GM18870 (cell line): ENCODE data around the gene EXOC1L.
"Not testable (repeated sequence)": the region's sequence is repeated elsewhere in the genome, so short reads cannot be mapped to it uniquely, and the experiment has no call there.

Experiments used
- ATAC-seq: cut with Tn5 transposase; IDR thresholded peaks from one replicate; pipeline ENCODE4 v1.9.1; 2021; ENCODE audit warnings: moderate library complexity; ENCODE audit not compliant: unreplicated experiment

Gene EXOC1L

GRCh38 chr4:55837903-55838302, 18.3 kb downstream of the EXOC1L start:
- ATAC-seq, result no peak

DNA sequence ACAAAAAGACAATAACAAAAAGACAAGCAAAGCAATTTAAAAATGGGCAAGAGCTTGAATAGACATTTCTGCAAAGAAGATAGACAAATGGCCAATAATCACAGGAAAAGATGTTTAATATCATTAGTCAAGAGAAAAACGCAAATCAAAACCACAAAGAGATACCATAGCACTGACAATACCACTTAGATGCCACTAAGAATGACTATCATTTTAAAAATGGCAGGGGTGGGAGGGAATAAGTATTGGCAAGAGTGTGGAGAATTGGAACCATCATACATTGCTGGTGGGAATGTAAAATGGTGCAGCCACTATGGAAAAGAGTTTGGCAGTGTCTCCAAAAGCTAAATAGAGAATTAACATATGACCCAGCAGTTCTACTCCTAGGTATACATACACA, 18.8 kb downstream of the EXOC1L start:
- ATAC-seq, result no peak

GRCh38 chr4:55838952-55839351, 19.4 kb downstream of the EXOC1L start:
- no peak for ATAC-seq

GRCh38 chr4:55840956-55841355, 21.4 kb downstream of the EXOC1L start:
- no peak for ATAC-seq

GRCh38 chr4:55841373-55842239, 22.0 kb downstream of the EXOC1L start:
- ATAC-seq, result not testable (repeated sequence)

- ATAC-seq, result not testable (repeated sequence)
Measured at GRCh38 chr4:55842312-55842711, 22.7 kb downstream of the EXOC1L start.

GRCh38 chr4:55849724-55850123, 30.1 kb downstream of the EXOC1L start:
- no peak for ATAC-seq

DNA sequence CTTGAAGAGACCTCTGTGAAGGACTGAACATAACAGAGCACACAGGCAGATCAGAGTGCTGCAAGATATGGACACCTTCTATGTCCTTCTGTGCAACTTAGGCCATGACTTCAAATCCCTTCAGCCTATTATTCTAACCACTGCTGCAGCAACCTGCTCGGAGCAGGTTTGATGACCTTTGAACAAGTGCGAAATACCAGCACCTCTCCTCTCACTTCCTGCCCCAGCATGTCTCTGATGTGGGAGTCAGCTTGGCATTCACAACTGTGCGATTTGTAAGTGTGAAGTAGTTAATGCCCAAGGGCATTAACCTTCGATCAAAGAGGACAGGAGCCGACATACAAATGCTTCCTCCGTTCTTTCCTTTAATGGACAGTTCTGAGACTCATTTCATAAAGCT, 32.3 kb downstream of the EXOC1L start:
- ATAC-seq, result no peak

DNA sequence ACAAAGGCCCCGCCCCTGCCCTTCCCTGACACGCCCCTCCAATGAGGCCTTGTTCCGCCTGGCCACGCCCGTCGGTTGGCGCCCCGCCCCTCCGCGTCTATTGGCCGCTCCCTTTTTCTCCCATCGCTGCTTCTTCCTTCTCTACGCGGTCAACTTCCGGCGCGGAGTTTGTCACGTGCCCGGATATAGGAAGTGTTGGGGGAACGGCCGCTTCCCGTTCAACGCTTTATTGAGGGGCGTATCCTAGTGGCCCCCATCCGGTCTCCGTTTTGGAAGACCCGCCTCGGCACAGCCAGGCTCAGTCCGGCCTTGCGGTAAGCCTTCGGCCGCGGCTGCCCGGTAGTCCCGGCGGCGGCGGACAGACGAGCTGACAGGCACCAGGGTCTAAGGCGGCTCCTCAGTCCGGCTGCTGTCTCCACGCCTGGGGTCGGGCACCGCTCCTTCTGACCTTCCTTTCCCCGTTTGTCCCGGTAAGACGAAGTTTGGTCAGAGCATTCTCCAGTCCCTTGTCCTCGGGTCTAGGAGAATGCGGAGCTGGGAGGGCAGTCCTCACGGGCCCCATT, 34.0 kb downstream of the EXOC1L start, which contains the start of gene EXOC1:
Gene EXOC1 (plus strand): TSS at position 165 of the 563 bp plus-strand sequence. CDS start 4,676 bp downstream, outside the sequence.
- peak; percentile 96 for ATAC-seq

GRCh38 chr4:55854129-55854528, 34.5 kb downstream of the EXOC1L start:
- ATAC-seq, result no peak

- ATAC-seq, result no peak
Measured at GRCh38 chr4:55857586-55857985, 38.0 kb downstream of the EXOC1L start.

DNA sequence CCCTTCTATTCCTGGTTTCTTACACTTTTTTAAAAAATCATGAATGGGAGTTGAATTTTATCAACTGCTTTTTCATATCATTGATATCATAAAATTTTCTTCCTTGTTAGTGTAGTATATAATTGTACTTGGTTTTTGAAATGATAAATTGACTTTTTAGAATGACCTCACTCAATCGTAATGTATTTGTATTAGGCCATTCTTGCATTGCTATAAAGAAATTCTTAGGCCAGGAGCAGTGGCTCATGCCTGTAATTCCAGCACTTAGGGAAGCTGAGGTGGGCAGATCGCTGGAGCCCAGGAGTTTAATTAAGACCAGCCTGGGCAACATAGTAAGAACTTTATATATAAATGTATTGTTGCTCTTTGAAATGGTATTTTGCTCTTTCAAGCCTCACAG, 40.1 kb downstream of the EXOC1L start:
- ATAC-seq, result no peak

DNA sequence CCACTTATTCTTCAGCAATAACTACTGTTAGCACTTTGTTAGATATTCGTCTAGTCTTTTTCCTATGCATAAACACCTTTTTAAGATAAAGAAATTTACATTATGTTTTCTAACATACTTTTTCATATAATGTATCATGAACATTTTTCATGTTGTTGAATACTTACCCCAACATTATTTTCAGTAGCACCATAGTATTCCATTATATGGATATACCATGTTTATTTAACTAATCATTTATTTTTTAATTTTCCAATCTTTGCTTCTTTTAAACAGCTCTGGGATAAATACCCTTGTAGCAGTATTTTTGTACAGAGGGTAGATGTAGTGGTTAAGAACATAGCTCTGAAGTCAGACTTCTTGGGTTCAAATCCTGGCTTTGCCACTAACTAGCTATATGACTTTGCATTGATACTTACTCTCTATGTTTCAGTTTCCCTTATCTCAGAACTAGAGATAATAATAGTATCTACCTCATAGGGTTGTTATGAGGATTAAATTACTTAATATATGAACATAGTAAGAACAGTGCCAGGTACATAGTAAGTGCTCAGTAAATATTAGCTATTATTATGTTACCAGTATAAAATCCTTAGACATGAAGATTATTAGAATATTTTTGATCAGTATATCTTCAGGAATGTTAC, 45.1 kb downstream of the EXOC1L start:
- ATAC-seq, result peak; percentile 41

DNA sequence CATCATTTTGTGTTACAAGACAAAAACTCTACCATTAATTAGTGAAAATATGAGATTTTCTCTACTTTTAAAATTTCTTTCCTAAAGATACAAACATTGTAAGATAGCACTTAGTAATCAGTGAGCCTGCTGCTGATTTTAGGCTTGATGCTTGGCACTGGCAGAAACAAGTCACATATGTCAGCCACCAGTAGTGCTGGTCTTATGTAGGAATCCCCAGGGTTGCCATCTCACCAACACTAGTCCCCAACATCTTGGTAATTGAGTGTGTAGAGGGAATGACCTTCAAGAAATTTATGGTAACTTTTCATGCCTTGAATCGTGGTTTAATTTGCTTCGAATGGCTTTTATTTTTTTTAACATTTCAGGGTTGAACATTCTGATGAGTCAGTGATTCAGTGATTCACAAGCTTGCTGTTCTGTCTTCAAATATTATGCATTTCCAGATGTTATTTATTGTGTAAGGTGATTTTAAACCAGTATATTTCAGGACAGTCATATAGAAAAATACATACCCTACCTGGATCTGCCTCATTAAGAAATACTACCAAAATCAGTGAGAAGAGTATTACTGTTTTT, 45.7 kb downstream of the EXOC1L start:
- no peak for ATAC-seq

DNA sequence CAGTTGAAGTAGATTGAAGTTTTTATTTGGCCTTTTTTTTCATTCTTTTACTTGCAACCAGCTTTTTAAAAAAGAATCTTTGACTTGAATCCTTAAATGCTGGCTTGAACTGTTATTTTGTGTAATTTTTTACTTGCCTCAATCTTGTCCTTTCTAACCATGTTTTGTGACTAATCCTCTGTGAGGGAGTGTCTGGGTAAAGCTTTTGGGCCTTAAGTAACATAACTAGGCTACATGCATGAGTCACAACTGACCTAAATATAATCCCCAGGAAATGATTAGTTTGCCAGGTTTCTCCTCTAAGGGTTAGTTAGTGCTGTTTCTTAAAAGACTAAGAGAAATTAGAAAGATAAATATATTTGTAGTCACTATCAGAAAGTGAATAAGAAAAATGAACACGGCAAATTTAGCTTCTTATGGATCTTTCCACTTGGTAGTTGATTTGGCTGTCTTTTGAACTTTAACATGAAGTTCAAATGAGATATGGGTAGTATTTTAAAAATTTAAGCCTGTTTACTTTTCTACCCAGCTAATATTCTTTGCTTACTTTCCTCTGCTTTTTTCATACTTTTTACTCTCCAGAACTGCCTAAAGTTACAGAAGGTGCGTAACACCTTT, 46.8 kb downstream of the EXOC1L start:
- peak; percentile 83 for ATAC-seq

DNA sequence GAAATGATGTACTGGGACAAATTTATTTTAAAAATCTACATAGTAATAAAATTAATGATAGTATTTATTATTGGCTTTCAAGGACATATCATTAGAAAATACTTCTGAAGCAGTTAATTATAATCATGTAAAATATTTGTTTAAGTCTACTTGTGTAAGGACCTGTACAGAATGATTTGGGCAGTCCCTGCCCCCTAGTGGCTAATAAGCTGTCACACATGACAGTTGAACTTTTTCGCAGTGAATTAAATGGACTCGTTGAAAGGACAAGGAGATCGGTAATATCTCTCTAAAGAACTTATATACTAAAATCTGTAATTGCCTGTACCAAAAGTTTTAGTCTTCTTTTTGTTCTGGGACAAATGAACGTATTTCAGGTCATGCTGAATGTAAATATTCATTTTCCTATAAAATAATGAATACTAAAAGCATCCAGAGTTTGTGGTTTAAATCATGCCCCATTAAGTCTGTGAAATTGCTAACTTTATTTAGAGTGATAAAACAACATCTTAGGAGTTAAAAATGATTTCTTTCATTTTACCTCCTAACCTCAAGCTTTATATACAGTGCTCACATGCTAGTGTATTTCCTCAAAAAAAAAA, 47.5 kb downstream of the EXOC1L start:
- peak; percentile 66 for ATAC-seq

DNA sequence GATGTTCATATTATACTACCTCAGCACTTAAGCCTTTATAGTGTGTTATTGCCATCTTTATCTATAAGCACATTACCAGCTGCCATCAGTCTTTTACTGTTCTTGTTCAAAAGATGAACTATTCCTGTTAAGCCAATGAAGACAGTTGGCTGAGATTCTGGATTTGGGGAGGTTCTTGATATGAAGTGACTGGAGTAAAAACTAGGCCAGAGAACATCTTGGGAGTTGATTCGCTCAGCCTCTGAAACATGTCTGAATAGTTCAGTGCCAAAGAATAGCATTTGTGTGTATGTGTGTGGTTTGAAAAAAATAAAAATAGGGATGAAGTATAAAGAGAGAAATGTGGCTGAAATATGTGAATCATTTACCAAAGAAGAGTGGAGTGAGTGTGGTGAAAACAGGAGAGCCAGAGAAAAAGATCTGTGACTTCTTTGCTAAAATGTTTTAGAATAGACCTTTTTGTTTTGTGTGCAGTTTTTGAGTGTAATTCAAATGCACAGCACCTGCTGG, 49.0 kb downstream of the EXOC1L start:
- ATAC-seq, result no peak

- ATAC-seq, result no peak
Measured at GRCh38 chr4:55871299-55871800, 51.8 kb downstream of the EXOC1L start.

- ATAC-seq, result no peak
Measured at GRCh38 chr4:55874831-55875230, 55.2 kb downstream of the EXOC1L start.

DNA sequence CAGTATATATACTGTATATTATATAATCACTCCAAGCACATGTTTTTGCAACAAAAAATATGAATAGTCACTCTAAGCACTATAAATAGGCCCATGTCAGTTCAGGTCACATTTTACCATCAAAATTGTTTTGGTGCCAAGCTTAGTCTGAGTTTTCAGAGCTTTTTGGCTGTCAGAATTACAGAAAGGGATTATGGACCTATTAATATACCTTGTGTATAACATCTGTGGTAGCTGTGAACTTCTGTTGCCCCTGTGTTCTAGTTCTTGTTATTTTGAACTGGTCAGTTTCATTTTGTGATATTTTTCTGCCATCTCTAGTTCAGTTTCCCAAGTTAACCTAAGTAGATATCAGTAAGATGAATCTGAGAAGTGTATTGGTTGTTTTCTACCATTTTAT, 56.8 kb downstream of the EXOC1L start:
- no peak for ATAC-seq
